ENCODE results near the gene FHIT. TPM values are rescaled to one million over a fixed set of nuclear protein-coding genes. Genes with fewer than 3 reads are reported as not detected.

Gene FHIT
- total RNA-seq, 4 donors from 2014 or later: 4.4 to 10.6 (median 8.4) TPM

GRCh38 chr3:60055765-60056164, 1195.5 kb downstream of the FHIT start:
- no peak for TF ChIP-seq CTCF (IDR thresholded peaks at IDR 0.05; ENCODE audit: low read depth)

GRCh38 chr3:60053526-60054265, 1197.6 kb downstream of the FHIT start:
- no peak for TF ChIP-seq CTCF (IDR thresholded peaks at IDR 0.05; ENCODE audit: low read depth)

GRCh38 chr3:60048447-60048848, 1202.8 kb downstream of the FHIT start:
- TF ChIP-seq CTCF (IDR thresholded peaks at IDR 0.05; ENCODE audit: low read depth): no peak

GRCh38 chr3:60047426-60048200, 1203.6 kb downstream of the FHIT start:
- no peak for TF ChIP-seq CTCF (IDR thresholded peaks at IDR 0.05; ENCODE audit: low read depth)

- TF ChIP-seq CTCF (IDR thresholded peaks at IDR 0.05; ENCODE audit: low read depth): no peak
Observed at GRCh38 chr3:60046210-60046609, 1205.0 kb downstream of the FHIT start.

GRCh38 chr3:60045686-60046085, 1205.6 kb downstream of the FHIT start:
- TF ChIP-seq CTCF (IDR thresholded peaks at IDR 0.05; ENCODE audit: low read depth): no peak

- no peak for TF ChIP-seq CTCF (IDR thresholded peaks at IDR 0.05; ENCODE audit: low read depth)
Observed at GRCh38 chr3:60036803-60037202, 1214.4 kb downstream of the FHIT start.

All from subcutaneous adipose tissue (tissue), 4 donors.